Endodermal cell (in vitro differentiated cells): ENCODE results near the gene KCTD6. TPM values are rescaled to one million over a fixed set of nuclear protein-coding genes. Genes with fewer than 3 reads are reported as not detected.

Experiments used
- DNase-seq: peaks from one replicate; pipeline ENCODE4 v3.0.0-alpha.2; 2017
- H3K27ac ChIP-seq: 2 replicates; pipeline ENCODE4 v1.5.1; 2013; ENCODE audit warnings: mild to moderate bottlenecking, low read depth, low read length, moderate library complexity
- H3K27me3 ChIP-seq: 2 replicates; pipeline ENCODE4 v1.6.1; 2013; ENCODE audit warnings: mild to moderate bottlenecking, low read length, moderate library complexity; ENCODE audit not compliant: insufficient read depth, control insufficient read depth, poor library complexity, severe bottlenecking
- H3K36me3 ChIP-seq: 2 replicates; pipeline ENCODE4 v1.7.0; 2013; ENCODE audit warnings: mild to moderate bottlenecking, low read length, moderate library complexity; ENCODE audit not compliant: control insufficient read depth, insufficient read depth
- H3K4me1 ChIP-seq: one replicate; pipeline ENCODE4 v1.7.0; 2013; ENCODE audit warnings: low read length; ENCODE audit not compliant: control insufficient read depth, insufficient read depth
- H3K4me3 ChIP-seq: 2 replicates; pipeline ENCODE4 v1.5.1; 2013; ENCODE audit warnings: mild to moderate bottlenecking, low read length, moderate library complexity
- H3K9ac ChIP-seq: 2 replicates; pipeline ENCODE4 v1.6.1; 2013; ENCODE audit warnings: mild to moderate bottlenecking, low read length, moderate library complexity; ENCODE audit not compliant: poor library complexity, severe bottlenecking; ENCODE audit errors: extremely low read depth
- H3K9me3 ChIP-seq: 2 replicates; pipeline ENCODE4 v1.6.1; 2013; ENCODE audit warnings: mild to moderate bottlenecking, low read length, moderate library complexity; ENCODE audit not compliant: control insufficient read depth
- H3K27ac Mint-ChIP-seq: 2 replicates; pipeline ENCODE4 v1.8.0; 2020; ENCODE audit warnings: mixed read lengths
- H3K27me3 Mint-ChIP-seq: 2 replicates; pipeline ENCODE4 v1.8.0; 2021; ENCODE audit warnings: mild to moderate bottlenecking, mixed read lengths; ENCODE audit not compliant: insufficient read depth
- H3K36me3 Mint-ChIP-seq: 2 replicates; pipeline ENCODE4 v1.8.0; 2020; ENCODE audit warnings: low read depth, mixed read lengths
- H3K4me1 Mint-ChIP-seq: 2 replicates; pipeline ENCODE4 v1.8.0; 2020; ENCODE audit warnings: mixed read lengths
- H3K4me3 Mint-ChIP-seq: 2 replicates; pipeline ENCODE4 v1.8.0; 2020; ENCODE audit warnings: mild to moderate bottlenecking, moderate library complexity, mixed read lengths
- H3K9me3 Mint-ChIP-seq: 2 replicates; pipeline ENCODE4 v1.8.0; 2020; ENCODE audit warnings: mild to moderate bottlenecking, mixed read lengths
- WGBS, 2 experiments: methylation state at CpG; one replicate each; pipeline versions ENCODE4 v1.1.5 to v1.1.7; 2013; ENCODE audit warnings: missing lambda C conversion rate in 2 of 2, mixed read lengths in 1 of 2; ENCODE audit not compliant: insufficient coverage in 1 of 2, insufficient read length in 1 of 2; 5-methylcytosine and 5-hydroxymethylcytosine counted together
- total RNA-seq, 2 donors: library from RNA; stranded (reverse); fragmentation: NEBNext Ultra II Directional in 1 of 2; extraction: Animal tissue kit (Norgen Biotek cat#: 25700) in 1 of 2; gene quantifications; 2 replicates in 1 of 2; 3 replicates in 1 of 2; pipeline ENCODE4 v1.2.1, GENCODE V29; 2021
- TF ChIP-seq, protein P1 (sequence below): fragments of 200-600 bp; sonication (generic); conservative IDR thresholded peaks from 2 replicates; pipeline ENCODE4 v1.5.0; 2021; ENCODE audit warnings: antibody characterized with exemption, mild to moderate bottlenecking

KCTD6 gene
- total RNA-seq, 2 donors from 2014 or later: 17.9 to 20.4 TPM

DNA sequence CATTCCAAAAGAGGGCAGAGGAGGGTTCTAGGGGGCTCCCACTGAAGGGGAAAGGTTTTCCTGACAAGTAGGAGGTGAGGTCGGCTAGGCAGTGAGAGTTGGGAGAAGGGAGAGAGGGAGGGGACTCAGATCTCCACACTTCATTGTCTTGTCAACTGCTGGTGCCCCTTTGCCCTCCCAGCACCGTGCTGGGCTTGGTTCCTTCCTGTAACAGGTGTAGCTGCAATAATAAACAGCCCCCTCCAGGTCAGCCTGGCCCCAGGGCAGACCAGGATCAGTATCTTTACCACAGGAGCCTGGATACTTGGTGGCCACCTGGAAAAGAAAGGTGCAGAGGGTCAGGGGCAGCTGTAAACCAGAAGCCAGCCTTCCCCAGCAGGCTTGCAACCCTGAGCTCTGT is 2.9 kb upstream of the KCTD6 start:
- Histone ChIP-seq H3K36me3 (no peaks in the 10 kb centered on the region), H3K9ac (no peak overlapping the region), H3K4me3 (no peak overlapping the region), H3K27me3 (no peaks in the 10 kb centered on the region), H3K4me1 (peaks cover 7% of the 10 kb centered on the region), H3K9me3 (no peaks in the 10 kb centered on the region), H3K27ac (no peak overlapping the region)
- no peak overlapping the region for H3K4me3 Mint-ChIP-seq
- no peak for DNase-seq
- H3K27me3 Mint-ChIP-seq: peaks cover 33% of the 10 kb centered on the region
- H3K4me1 Mint-ChIP-seq: peaks cover 40% of the 10 kb centered on the region
- TF ChIP-seq, protein P1, sequence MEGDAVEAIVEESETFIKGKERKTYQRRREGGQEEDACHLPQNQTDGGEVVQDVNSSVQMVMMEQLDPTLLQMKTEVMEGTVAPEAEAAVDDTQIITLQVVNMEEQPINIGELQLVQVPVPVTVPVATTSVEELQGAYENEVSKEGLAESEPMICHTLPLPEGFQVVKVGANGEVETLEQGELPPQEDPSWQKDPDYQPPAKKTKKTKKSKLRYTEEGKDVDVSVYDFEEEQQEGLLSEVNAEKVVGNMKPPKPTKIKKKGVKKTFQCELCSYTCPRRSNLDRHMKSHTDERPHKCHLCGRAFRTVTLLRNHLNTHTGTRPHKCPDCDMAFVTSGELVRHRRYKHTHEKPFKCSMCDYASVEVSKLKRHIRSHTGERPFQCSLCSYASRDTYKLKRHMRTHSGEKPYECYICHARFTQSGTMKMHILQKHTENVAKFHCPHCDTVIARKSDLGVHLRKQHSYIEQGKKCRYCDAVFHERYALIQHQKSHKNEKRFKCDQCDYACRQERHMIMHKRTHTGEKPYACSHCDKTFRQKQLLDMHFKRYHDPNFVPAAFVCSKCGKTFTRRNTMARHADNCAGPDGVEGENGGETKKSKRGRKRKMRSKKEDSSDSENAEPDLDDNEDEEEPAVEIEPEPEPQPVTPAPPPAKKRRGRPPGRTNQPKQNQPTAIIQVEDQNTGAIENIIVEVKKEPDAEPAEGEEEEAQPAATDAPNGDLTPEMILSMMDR: no peak
- no peaks in the 10 kb centered on the region for H3K36me3 Mint-ChIP-seq
- H3K27ac Mint-ChIP-seq: no peak overlapping the region
- WGBS, 2 experiments: 58 to 67% methylated on average over 1 to 2 of the region's 2 CpGs
- no peaks in the 10 kb centered on the region for H3K9me3 Mint-ChIP-seq

DNA sequence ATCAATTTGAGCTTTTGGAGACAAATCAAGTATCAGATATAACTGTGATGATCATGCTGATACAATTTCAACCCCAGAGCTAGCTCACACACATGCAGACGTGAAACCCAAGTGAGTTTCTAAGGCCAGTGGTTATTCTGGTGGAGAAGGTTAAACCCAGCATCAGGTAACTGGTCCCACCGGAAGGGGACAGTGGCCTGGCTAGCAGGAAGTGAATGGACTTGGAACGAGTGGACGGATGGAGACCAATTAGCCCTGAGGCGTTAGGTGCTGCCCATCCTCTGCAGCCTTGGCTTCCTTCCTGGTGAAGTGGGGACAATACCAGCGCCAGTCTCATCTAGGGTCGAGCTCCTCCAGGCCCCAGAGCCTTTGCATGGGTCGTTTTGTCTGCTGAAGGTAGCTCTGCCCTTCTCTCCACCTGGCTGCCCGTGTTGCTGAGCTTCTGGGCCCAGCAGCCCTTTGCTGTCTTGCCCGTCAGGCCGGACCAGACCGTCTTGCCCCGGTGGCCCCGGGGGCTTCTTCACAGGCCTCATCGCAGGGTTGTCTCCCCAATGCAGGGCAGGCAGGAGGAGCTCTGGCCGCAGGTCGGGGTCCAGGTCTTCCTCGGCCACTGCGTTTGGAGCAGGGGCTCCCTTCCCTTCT is 915 bp upstream of the KCTD6 start:
- Histone ChIP-seq H3K9me3 (no peaks in the 10 kb centered on the region), H3K4me3 (peak overlapping the region; percentile 67), H3K27me3 (no peaks in the 10 kb centered on the region), H3K27ac (no peak overlapping the region), H3K36me3 (no peaks in the 10 kb centered on the region), H3K9ac (peak overlapping the region; percentile 7), H3K4me1 (peaks cover 5% of the 10 kb centered on the region)
- no peak for DNase-seq
- H3K4me1 Mint-ChIP-seq: peaks cover 47% of the 10 kb centered on the region
- H3K27me3 Mint-ChIP-seq: peaks cover 26% of the 10 kb centered on the region
- H3K27ac Mint-ChIP-seq: peak overlapping the region; percentile 78
- WGBS, 2 experiments: 86% methylated on average over 18 to 19 of the region's 19 CpGs
- H3K36me3 Mint-ChIP-seq: no peaks in the 10 kb centered on the region
- H3K9me3 Mint-ChIP-seq: no peaks in the 10 kb centered on the region
- H3K4me3 Mint-ChIP-seq: peak overlapping the region; percentile 76
- TF ChIP-seq, protein P1: no peak

DNA sequence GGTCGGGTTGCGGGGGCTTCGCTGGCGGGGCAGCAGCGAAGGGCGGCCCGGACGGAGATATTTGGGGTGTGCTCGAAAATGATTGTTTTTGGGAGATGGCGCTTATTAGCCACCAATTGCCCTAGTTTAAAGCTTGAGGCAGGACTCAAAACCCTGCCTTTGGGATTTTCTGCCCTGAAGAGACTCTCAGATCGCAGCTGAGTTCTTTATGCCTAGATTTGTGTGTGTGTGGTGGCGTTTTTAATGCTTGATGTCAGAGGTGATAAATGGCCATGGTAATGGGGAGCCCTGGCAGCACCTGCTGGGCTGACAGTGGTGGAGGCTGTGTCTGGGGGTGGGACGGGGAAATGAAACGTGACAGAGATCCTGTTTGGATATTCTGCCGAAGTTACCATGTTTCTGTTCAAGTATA is 604 bp downstream of the KCTD6 start:
- Mint-ChIP-seq H3K4me1 (peaks cover 58% of the 10 kb centered on the region), H3K4me3 (peak overlapping the region; percentile 76), H3K27me3 (peaks cover 15% of the 10 kb centered on the region), H3K27ac (peak overlapping the region; percentile 68), H3K36me3 (no peaks in the 10 kb centered on the region), H3K9me3 (no peaks in the 10 kb centered on the region)
- Histone ChIP-seq H3K4me3 (peak overlapping the region; percentile 83), H3K27ac (peak overlapping the region; percentile 54), H3K9me3 (no peaks in the 10 kb centered on the region), H3K4me1 (peaks cover 15% of the 10 kb centered on the region), H3K9ac (peak overlapping the region; percentile 41), H3K36me3 (no peaks in the 10 kb centered on the region), H3K27me3 (no peaks in the 10 kb centered on the region)
- DNase-seq: peak; percentile 53
- TF ChIP-seq, protein P1: no peak
- 0 to 1% methylated on average over 9 to 15 of the region's 15 CpGs for WGBS, 2 experiments
